BJ (cell line): ENCODE results near the gene CCDC30. TPM values are rescaled to one million over a fixed set of nuclear protein-coding genes. Genes with fewer than 3 reads are reported as not detected.
A peak's percentile ranks its signal among the peaks of the same experiment; 100 is the strongest.
"Not testable (repeated sequence)": the region's sequence is repeated elsewhere in the genome, so short reads cannot be mapped to it uniquely, and the experiment has no call there.

Source experiments
- CTCF ChIA-PET: fragments of 350-600 bp; formaldehyde crosslinking; extraction: SDS; loops from one replicate; lab custom pipeline; 2021; ENCODE audit warnings: antibody characterized with exemption, inconsistent platforms; lab: Yijun Ruan, JAX
- POLR2A ChIA-PET: fragments of 300-600 bp; sonication (Branson Sonifier 250); formaldehyde crosslinking; extraction: SDS; loops from one replicate; lab custom pipeline; 2021; ENCODE audit warnings: antibody characterized with exemption; lab: Charles Lee
- DNase-seq: peaks from one replicate; pipeline ENCODE4 v3.0.0-alpha.2; 2011; ENCODE audit warnings: low read depth
- H3K27me3 ChIP-seq: 2 replicates; pipeline ENCODE4 v1.6.0; 2011; ENCODE audit warnings: low read length; ENCODE audit not compliant: control insufficient read depth, insufficient read depth
- H3K36me3 ChIP-seq: 2 replicates; pipeline ENCODE4 v1.5.1; 2011; ENCODE audit warnings: low read length; ENCODE audit not compliant: control insufficient read depth, insufficient read depth
- H3K4me3 ChIP-seq: 2 replicates; pipeline ENCODE4 v1.5.1; 2011; ENCODE audit warnings: low read depth, mild to moderate bottlenecking, control low read depth, low read length
- polyA plus RNA-seq: library from polyadenylated mRNA; depleted of rRNA; stranded (reverse); fragments of >200 nt; gene quantifications from 2 replicates; pipeline ENCODE4 v1.2.3, GENCODE V29; 2011
- TF ChIP-seq, protein P1 (sequence below): IDR thresholded peaks from 2 replicates; pipeline ENCODE4 v1.5.1; 2011; ENCODE audit warnings: low read depth, mild to moderate bottlenecking, control low read depth, inconsistent platforms, low read length, moderate library complexity; ENCODE audit not compliant: insufficient read depth

The CCDC30 gene
- polyA plus RNA-seq, 1 experiment = 0.26 TPM

DNA sequence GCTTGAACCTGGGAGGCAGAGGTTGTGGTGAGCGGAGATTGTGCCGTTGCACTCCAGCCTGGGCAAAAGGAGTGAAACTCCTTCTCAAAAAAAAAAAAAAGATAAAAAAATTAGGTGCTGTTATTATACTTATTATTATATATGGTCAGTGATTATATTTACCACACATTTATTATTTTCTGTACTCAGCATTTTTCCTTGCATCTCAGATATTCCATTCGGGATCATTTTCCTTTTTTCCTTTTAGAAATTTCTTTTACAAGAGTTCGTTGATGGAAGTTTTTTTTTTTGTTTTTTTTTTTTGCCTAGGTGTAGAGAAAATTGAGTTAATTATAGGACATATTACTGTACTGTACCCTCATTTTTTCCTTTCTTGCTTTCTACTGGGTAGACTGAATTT is 13.5 kb downstream of the CCDC30 start:
- no peak for DNase-seq
- Histone ChIP-seq H3K4me3 (no peak overlapping the region), H3K27me3 (no peaks in the 10 kb centered on the region), H3K36me3 (no peaks in the 10 kb centered on the region)
- ChIA-PET POLR2A (no interaction called here), CTCF (no interaction called here)
- TF ChIP-seq, protein P1, sequence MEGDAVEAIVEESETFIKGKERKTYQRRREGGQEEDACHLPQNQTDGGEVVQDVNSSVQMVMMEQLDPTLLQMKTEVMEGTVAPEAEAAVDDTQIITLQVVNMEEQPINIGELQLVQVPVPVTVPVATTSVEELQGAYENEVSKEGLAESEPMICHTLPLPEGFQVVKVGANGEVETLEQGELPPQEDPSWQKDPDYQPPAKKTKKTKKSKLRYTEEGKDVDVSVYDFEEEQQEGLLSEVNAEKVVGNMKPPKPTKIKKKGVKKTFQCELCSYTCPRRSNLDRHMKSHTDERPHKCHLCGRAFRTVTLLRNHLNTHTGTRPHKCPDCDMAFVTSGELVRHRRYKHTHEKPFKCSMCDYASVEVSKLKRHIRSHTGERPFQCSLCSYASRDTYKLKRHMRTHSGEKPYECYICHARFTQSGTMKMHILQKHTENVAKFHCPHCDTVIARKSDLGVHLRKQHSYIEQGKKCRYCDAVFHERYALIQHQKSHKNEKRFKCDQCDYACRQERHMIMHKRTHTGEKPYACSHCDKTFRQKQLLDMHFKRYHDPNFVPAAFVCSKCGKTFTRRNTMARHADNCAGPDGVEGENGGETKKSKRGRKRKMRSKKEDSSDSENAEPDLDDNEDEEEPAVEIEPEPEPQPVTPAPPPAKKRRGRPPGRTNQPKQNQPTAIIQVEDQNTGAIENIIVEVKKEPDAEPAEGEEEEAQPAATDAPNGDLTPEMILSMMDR = no peak

DNA sequence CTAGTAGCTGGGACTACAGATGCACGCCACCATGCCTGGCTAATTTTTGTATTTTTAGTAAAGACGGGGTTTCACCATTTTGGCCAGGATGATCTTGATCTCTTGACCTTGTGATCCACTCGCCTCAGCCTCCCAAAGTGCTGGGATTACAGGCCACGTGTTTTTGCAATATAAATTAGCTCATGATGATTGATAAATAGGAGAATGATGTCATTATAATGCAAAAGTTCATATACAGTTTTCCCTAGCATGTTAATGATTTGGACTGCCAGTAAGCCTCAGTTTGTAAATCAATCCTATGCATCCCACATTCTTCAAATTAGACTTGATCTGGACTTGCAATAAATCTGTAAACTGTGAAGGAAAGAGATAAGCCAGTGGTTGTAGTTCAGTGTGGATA is 14.3 kb downstream of the CCDC30 start:
- POLR2A ChIA-PET, H3K4me3 ChIP-seq, DNase-seq, H3K27me3 ChIP-seq, H3K36me3 ChIP-seq, CTCF ChIA-PET: not testable (repeated sequence)

DNA sequence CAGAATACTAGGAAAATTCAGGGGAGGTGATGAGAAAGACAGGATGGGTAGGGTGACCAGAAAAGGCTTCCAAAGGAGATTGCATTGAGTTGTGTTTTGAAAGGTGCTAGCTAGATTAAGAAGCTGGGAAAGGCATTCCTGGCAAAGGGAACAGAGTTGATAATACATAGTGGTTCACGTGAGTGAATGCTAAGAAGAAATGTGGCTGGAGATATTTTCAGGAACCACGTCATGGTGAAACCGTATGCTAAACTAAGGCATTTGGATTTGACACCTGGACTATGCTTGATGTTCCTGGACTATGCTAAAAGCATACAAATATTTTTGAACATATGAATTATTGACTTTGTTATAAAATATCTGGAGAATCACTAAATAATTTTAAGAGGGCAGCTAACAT is 14.7 kb downstream of the CCDC30 start:
- ChIA-PET POLR2A (no interaction called here), CTCF (no interaction called here)
- Histone ChIP-seq H3K4me3 (no peak overlapping the region), H3K36me3 (no peaks in the 10 kb centered on the region), H3K27me3 (no peaks in the 10 kb centered on the region)
- DNase-seq = no peak
- TF ChIP-seq, protein P1 = no peak

DNA sequence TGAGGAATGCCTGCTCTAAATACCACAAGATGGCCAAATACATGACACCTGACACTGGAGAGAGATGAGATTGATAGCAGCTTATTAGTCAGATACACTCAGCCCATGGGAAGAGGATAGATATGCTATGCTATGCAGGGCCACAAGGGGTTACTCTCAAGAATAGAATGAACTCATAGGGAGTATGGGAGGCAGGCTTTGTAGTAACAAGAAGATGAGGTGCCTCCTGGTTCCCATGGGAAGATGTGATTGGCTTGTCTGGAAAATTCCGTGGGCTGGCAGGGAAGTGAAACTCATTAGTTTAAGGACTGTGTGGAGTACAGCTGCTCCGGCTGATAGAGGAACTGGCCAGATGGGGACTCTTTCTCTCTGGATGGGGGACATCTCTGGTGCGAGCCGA is 16.5 kb downstream of the CCDC30 start:
- no peaks in the 10 kb centered on the region for H3K27me3 ChIP-seq
- TF ChIP-seq, protein P1 = 0 out of 2 replicates have a peak, but pooled peaks have one; percentile 22
- DNase-seq = no peak
- no peak overlapping the region for H3K4me3 ChIP-seq
- H3K36me3 ChIP-seq = no peaks in the 10 kb centered on the region
- ChIA-PET CTCF (no interaction called here), POLR2A (no interaction called here)

DNA sequence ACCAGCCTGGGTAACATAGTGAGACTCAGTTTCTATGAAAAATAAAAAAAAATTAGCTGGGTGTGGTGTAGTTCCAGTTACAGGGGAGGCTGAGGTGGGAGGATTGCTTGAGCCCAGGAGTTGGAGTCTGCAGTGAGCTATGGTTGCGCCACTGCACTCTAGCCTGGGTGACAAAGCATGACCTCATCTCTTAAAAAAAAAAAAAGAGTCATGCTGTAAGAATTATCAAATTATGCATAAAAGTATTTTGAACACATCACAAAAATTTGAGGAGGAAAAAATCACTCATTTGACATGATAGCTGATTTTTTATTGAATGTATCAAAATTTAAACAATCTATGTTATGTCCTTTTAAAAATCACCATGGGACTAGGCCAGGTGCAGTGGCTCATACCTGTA is 17.8 kb downstream of the CCDC30 start:
- ChIA-PET CTCF (interaction anchor here (1.0 kb wide), 1 partner anchor 11 kb away, joined by 5 read pairs; no protein-coding TSS in a partner anchor), POLR2A (no interaction called here)
- no peak for DNase-seq
- TF ChIP-seq, protein P1 = no peak
- H3K4me3 ChIP-seq = no peak overlapping the region
- no peaks in the 10 kb centered on the region for H3K27me3 ChIP-seq
- H3K36me3 ChIP-seq = no peaks in the 10 kb centered on the region

DNA sequence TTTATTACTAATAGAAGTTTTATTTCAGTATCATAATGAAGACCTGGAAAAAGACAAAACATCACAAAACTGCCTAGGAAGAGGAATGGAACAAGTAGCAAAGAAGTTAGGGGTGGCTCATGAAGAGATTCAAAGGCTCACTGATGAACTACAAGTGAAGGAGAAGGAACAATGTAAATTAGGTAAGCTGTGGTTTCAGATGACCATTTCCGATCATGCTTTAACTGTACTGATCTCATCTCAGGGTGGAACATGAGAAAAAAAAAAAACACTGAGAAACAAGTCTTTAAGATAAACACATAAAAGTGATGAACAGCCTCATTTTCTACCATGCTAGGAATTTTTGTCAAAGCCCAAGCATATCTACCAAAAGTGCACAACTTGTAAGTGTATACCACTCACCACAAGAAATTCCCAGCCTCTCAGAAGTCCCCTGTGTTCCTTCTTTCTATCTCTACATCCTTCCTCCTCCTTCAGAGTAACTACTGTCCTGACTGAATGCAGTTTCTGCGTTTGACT is 19.6 kb downstream of the CCDC30 start:
- Histone ChIP-seq H3K27me3 (no peaks in the 10 kb centered on the region), H3K4me3 (no peak overlapping the region), H3K36me3 (no peaks in the 10 kb centered on the region)
- TF ChIP-seq, protein P1 = no peak
- ChIA-PET CTCF (no interaction called here), POLR2A (no interaction called here)
- DNase-seq = no peak
